Neural progenitor cell (in vitro differentiated cells): Measurements from ENCODE around the gene PFKFB4.

Experiments
- CTCF ChIP-seq: fragments of 200-600 bp; sonication (generic); IDR thresholded peaks from 2 replicates; pipeline ENCODE4 v1.5.1; 2017; ENCODE audit warnings: antibody characterized with exemption, mild to moderate bottlenecking
- EZH2 ChIP-seq: fragments of 200-600 bp; sonication (generic); IDR thresholded peaks from 2 replicates; pipeline ENCODE4 v1.6.1; 2017; ENCODE audit warnings: antibody characterized with exemption, mild to moderate bottlenecking, moderate library complexity
- EZH2phosphoT487 ChIP-seq: fragments of 200-600 bp; sonication (generic); IDR thresholded peaks from 2 replicates; pipeline ENCODE4 v1.6.1; 2017; ENCODE audit warnings: antibody characterized with exemption

DNA sequence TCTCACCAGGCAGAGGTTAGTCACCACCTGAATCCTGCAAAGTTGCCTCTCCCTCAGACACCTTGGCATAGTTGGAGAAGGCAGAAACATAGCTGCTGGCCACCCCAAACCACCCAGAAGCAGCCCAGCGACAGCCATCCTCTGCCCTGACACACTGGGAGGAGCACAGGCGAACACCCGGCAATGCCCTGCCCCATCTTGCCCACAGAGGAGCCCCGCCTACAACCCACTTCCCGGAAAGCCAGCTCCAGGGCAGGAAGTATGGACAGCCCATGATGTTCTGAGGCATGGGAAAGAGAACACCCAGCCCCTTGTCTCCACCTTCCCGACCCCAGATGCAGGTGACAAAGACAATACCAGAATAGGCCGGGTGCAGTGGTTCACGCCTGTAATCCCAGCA, 40.0 kb downstream of the PFKFB4 start:
- TF ChIP-seq CTCF (no peak), EZH2 (no peak), EZH2phosphoT487 (no peak)
